Measurements from ENCODE around the gene SLC22A31. TPM values are rescaled to one million over a fixed set of nuclear protein-coding genes. Genes with fewer than 3 reads are reported as not detected.

Gene SLC22A31
- total RNA-seq, 1 donor from 2014 or later: not detected

DNA sequence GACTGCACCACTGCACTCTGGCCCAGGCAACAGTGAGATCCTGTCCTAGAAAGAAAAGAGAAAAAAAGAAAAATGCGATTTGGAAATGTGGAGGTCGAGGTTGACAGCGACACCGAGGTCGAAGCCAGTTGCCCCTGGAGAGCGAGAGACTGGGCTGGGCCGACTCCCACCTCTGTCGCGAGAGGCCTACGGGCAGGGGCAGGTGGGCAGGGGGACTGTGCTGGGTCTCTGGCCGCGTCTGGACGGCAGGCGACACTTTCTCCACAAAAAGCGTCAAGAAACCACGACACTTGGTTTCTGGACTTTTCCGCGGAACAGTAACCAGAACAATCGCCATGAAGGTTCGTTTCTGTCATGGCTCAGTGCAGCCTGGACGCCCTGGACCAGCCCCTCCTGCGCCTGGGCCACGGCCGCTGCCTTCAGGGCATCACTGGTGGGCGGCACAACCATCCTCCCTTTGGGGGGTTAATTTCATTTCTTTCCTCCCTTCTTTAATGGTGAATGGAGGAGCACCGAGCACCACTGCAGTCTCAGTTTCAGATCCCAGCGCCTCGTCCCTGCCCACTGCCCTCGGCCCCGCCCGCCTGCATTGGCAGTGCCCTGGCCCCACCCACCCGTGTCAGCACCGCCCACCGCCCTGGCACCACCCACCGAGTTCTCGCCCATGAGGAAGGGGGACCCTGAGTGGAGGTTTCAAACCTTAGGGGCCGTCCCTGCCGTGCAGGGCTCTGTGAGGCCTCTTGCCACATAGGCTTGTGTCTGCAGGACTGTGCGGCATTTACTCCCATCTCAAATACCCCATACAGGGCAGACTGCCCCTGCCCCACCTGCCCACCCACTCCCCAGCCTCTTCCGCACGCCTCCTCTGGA lies 47.3 kb downstream of the SLC22A31 start:
- no peak for DNase-seq (ENCODE audit: low read depth)

GRCh38 chr16:89150981-89151380 lies 49.4 kb downstream of the SLC22A31 start:
- DNase-seq (ENCODE audit: low read depth): no peak

GRCh38 chr16:89150090-89150835 lies 50.1 kb downstream of the SLC22A31 start:
- DNase-seq (ENCODE audit: low read depth): no peak

- no peak for DNase-seq (ENCODE audit: low read depth)
Observed at GRCh38 chr16:89149386-89149785, 51.0 kb downstream of the SLC22A31 start.

GRCh38 chr16:89147085-89147817 lies 53.1 kb downstream of the SLC22A31 start:
- DNase-seq (ENCODE audit: low read depth): no peak

DNA sequence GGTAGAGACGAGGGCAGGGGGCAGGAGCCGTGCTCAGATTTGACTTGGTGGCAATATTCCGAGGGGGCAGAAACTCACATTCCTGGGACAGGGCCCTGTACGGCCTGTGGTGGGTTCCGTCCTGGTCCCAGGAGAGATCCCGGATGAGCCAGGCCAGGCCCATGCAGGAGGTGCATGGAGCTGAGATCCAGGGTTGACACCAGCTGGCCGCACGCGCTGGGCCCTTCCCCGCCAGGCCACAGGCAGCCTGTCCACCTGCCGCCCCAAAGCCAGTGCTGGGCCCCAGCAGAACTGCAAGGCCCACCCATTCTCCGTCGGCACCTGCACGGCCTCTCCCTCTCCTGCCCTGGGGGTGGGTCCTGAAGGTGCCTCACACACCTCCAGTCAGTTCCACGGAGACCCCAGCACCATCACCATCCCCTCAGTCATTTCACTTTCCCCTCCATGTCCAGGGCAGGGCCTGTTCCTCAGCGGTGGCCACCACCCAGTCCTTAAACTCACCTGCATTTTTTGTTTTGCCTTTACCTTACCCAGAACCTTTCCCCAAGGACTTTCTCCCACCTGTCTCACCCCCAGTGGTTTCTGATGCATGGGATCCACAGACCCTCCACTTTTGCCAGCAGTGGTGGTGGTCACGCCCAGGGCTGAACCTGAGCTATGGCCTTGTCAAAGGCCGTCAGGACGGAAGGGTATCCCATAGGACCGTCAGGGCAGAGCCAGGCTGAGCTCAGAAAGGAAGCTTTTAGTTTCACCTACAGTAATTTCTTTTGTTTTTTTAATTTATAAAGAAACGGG lies 53.9 kb downstream of the SLC22A31 start:
- no peak for DNase-seq (ENCODE audit: low read depth)

Other genes with a start within 250 kb of the SLC22A31 start
- 0.72 and 1.7 TPM in 2 replicates for gene CBFA2T3, start 223.3 kb downstream of the SLC22A31 start, total RNA-seq
- 17.3 and 19.7 TPM in 2 replicates for gene ACSF3, start 106.7 kb downstream of the SLC22A31 start, total RNA-seq
- 251 and 418 TPM in 2 replicates for gene CDH15, start 28.8 kb downstream of the SLC22A31 start, total RNA-seq
- gene ZNF778, start 17.2 kb upstream of the SLC22A31 start, total RNA-seq: 14.6 and 20.0 TPM in 2 replicates

Measured in myocyte (in vitro differentiated cells).